Naive B cell (primary cell): Measurements from ENCODE around the gene DEUP1. TPM values are rescaled to one million over a fixed set of nuclear protein-coding genes. Genes with fewer than 3 reads are reported as not detected.
"Not testable (repeated sequence)": the region's sequence is repeated elsewhere in the genome, so short reads cannot be mapped to it uniquely, and the experiment has no call there.

Source experiments
- ATAC-seq, 2 donors: fragments of 150-1000 bp; cut with Tn5 transposase; 2 replicates each; pipeline ENCODE4 v1.10.0; 2021; ENCODE audit warnings: low read depth in 2 of 2, mild to moderate bottlenecking in 2 of 2, moderate library complexity in 2 of 2
- DNase-seq: peaks from one replicate; pipeline ENCODE4 v3.0.0; 2022
- H3K27ac Mint-ChIP-seq, 6 donors: one replicate each; pipeline ENCODE4 v1.8.0; 2020 to 2022; ENCODE audit warnings: mild to moderate bottlenecking in 6 of 6, mixed read lengths in 6 of 6, moderate library complexity in 5 of 6, inconsistent platforms in 2 of 6
- H3K27me3 Mint-ChIP-seq, 3 donors: one replicate each; pipeline ENCODE4 v1.8.0; 2021 to 2022; ENCODE audit warnings: mixed read lengths in 3 of 3, mild to moderate bottlenecking in 1 of 3
- H3K36me3 Mint-ChIP-seq, 2 donors: one replicate each; pipeline ENCODE4 v1.8.0; 2020 to 2022; ENCODE audit warnings: mixed read lengths in 2 of 2, inconsistent platforms in 1 of 2, mild to moderate bottlenecking in 1 of 2
- H3K4me1 Mint-ChIP-seq, 3 donors: one replicate each; pipeline ENCODE4 v1.8.0; 2020 to 2022; ENCODE audit warnings: mixed read lengths in 3 of 3, inconsistent platforms in 1 of 3, mild to moderate bottlenecking in 1 of 3, moderate library complexity in 1 of 3
- H3K4me3 Mint-ChIP-seq, 8 donors: one replicate each; pipeline ENCODE4 v1.8.0; 2020 to 2022; ENCODE audit warnings: mild to moderate bottlenecking in 8 of 8, mixed read lengths in 8 of 8, moderate library complexity in 8 of 8, inconsistent platforms in 2 of 8
- H3K9me3 Mint-ChIP-seq, 7 donors: one replicate each; pipeline ENCODE4 v1.8.0; 2020 to 2022; ENCODE audit warnings: mixed read lengths in 7 of 7, mild to moderate bottlenecking in 5 of 7, inconsistent platforms in 2 of 7, moderate library complexity in 1 of 7
- polyA plus RNA-seq, 6 donors: library from polyadenylated mRNA; unstranded; fragments of 300-500 nt; fragmentation: Illumina TruSeq; gene quantifications; one replicate each; pipeline ENCODE4 v1.2.3, GENCODE V29; 2021; ENCODE audit warnings: low read depth in 6 of 6

The DEUP1 gene
- polyA plus RNA-seq, result not detected

- H3K36me3 Mint-ChIP-seq, result no peaks in the 10 kb centered on the region
- no peak for DNase-seq
- peaks cover 0 to 22% (median 4%) of the 10 kb centered on the region in 7 donors for H3K9me3 Mint-ChIP-seq
- H3K27ac Mint-ChIP-seq, result peak within 1 kb of the TSS in 1 of 6 donors; percentile 76
- peak within 1 kb of the TSS in 2 of 8 donors; percentile 7 to 42 for H3K4me3 Mint-ChIP-seq
- peaks cover 41 to 47% (median 41%) of the 10 kb centered on the region in 3 donors for H3K27me3 Mint-ChIP-seq
- ATAC-seq, result no peak
- peaks cover 0 to 8% (median 6%) of the 10 kb centered on the region in 3 donors for H3K4me1 Mint-ChIP-seq
Measured at GRCh38 chr11:93330446-93330984, at the start of gene DEUP1. TSS of gene DEUP1 (plus strand) at chr11:93330742. CDS start at chr11:93332260, 1,518 bp downstream.

- Mint-ChIP-seq H3K27me3 (peaks cover 0 to 13% (median 6%) of the 10 kb centered on the region in 3 donors), H3K36me3 (no peaks in the 10 kb centered on the region), H3K4me1 (no peaks in the 10 kb centered on the region), H3K4me3 (no peak overlapping the region), H3K27ac (no peak overlapping the region), H3K9me3 (peaks cover 0 to 3% (median 0%) of the 10 kb centered on the region in 7 donors)
- DNase-seq (no peak), ATAC-seq (no peak)
Measured at GRCh38 chr11:93285430-93285829, 45.1 kb upstream of the DEUP1 start.

- Mint-ChIP-seq H3K4me3 (no peak overlapping the region), H3K27me3 (peaks cover 10 to 23% (median 12%) of the 10 kb centered on the region in 3 donors), H3K36me3 (no peaks in the 10 kb centered on the region), H3K4me1 (no peaks in the 10 kb centered on the region), H3K27ac (no peak overlapping the region), H3K9me3 (peaks cover 0 to 3% (median 0%) of the 10 kb centered on the region in 7 donors)
- DNase-seq (no peak), ATAC-seq (no peak)
Measured at GRCh38 chr11:93287434-93287833, 43.1 kb upstream of the DEUP1 start.

- no peak overlapping the region for H3K27ac Mint-ChIP-seq
- DNase-seq, result no peak
- no peaks in the 10 kb centered on the region for H3K36me3 Mint-ChIP-seq
- peak overlapping the region in 1 of 8 donors; percentile 1 for H3K4me3 Mint-ChIP-seq
- no peaks in the 10 kb centered on the region for H3K4me1 Mint-ChIP-seq
- no peak for ATAC-seq
- peaks cover 10 to 23% (median 12%) of the 10 kb centered on the region in 3 donors for H3K27me3 Mint-ChIP-seq
- H3K9me3 Mint-ChIP-seq, result peaks cover 0 to 3% (median 0%) of the 10 kb centered on the region in 7 donors
Measured at GRCh38 chr11:93288079-93288478, 42.5 kb upstream of the DEUP1 start.

- ATAC-seq, result no peak
- Mint-ChIP-seq H3K9me3 (peaks cover 0 to 3% (median 0%) of the 10 kb centered on the region in 7 donors), H3K27ac (no peak overlapping the region)
Measured at GRCh38 chr11:93288767-93289166, 41.8 kb upstream of the DEUP1 start.

GRCh38 chr11:93289782-93290463, 40.6 kb upstream of the DEUP1 start:
- H3K36me3 Mint-ChIP-seq, result no peaks in the 10 kb centered on the region
- H3K4me3 Mint-ChIP-seq, result no peak overlapping the region
- DNase-seq (no peak), ATAC-seq (no peak)
- peaks cover 0 to 3% (median 0%) of the 10 kb centered on the region in 7 donors for H3K9me3 Mint-ChIP-seq
- no peak overlapping the region for H3K27ac Mint-ChIP-seq
- H3K27me3 Mint-ChIP-seq, result peaks cover 10 to 23% (median 12%) of the 10 kb centered on the region in 3 donors
- H3K4me1 Mint-ChIP-seq, result no peaks in the 10 kb centered on the region

More at GRCh38 chr11:93288767-93289166, 41.8 kb upstream of the DEUP1 start:
- peaks cover 10 to 23% (median 12%) of the 10 kb centered on the region in 3 donors for H3K27me3 Mint-ChIP-seq
- no peak overlapping the region for H3K4me3 Mint-ChIP-seq
- no peak for DNase-seq
- H3K4me1 Mint-ChIP-seq, result no peaks in the 10 kb centered on the region
- H3K36me3 Mint-ChIP-seq, result no peaks in the 10 kb centered on the region

GRCh38 chr11:93291110-93291509, 39.4 kb upstream of the DEUP1 start:
- no peak overlapping the region for H3K27ac Mint-ChIP-seq
- H3K4me1 Mint-ChIP-seq, result no peaks in the 10 kb centered on the region
- H3K9me3 Mint-ChIP-seq, result peaks cover 0 to 3% (median 0%) of the 10 kb centered on the region in 7 donors
- no peak for DNase-seq
- peaks cover 10 to 23% (median 12%) of the 10 kb centered on the region in 3 donors for H3K27me3 Mint-ChIP-seq
- H3K4me3 Mint-ChIP-seq, result no peak overlapping the region
- ATAC-seq, result no peak
- no peaks in the 10 kb centered on the region for H3K36me3 Mint-ChIP-seq

- Mint-ChIP-seq H3K9me3 (peaks cover 0 to 2% (median 0%) of the 10 kb centered on the region in 7 donors), H3K27me3 (peaks cover 13 to 23% (median 13%) of the 10 kb centered on the region in 3 donors), H3K27ac (no peak overlapping the region), H3K36me3 (no peaks in the 10 kb centered on the region), H3K4me3 (no peak overlapping the region), H3K4me1 (no peaks in the 10 kb centered on the region)
- no peak for DNase-seq
- no peak for ATAC-seq
Measured at GRCh38 chr11:93291898-93292297, 38.6 kb upstream of the DEUP1 start.

GRCh38 chr11:93295921-93296575, 34.5 kb upstream of the DEUP1 start:
- no peak overlapping the region for H3K27ac Mint-ChIP-seq
- peaks cover 0 to 1% (median 0%) of the 10 kb centered on the region in 7 donors for H3K9me3 Mint-ChIP-seq
- H3K4me3 Mint-ChIP-seq, result no peak overlapping the region
- DNase-seq, result no peak
- H3K4me1 Mint-ChIP-seq, result no peaks in the 10 kb centered on the region
- H3K27me3 Mint-ChIP-seq, result peaks cover 14 to 23% (median 20%) of the 10 kb centered on the region in 3 donors
- ATAC-seq, result no peak
- H3K36me3 Mint-ChIP-seq, result no peaks in the 10 kb centered on the region

- no peaks in the 10 kb centered on the region for H3K4me1 Mint-ChIP-seq
- H3K9me3 Mint-ChIP-seq, result peaks cover 3 to 24% (median 11%) of the 10 kb centered on the region in 7 donors
- no peak overlapping the region for H3K4me3 Mint-ChIP-seq
- H3K27ac Mint-ChIP-seq, result no peak overlapping the region
- ATAC-seq (no peak), DNase-seq (no peak)
- peaks cover 0 to 16% (median 6%) of the 10 kb centered on the region in 3 donors for H3K27me3 Mint-ChIP-seq
- H3K36me3 Mint-ChIP-seq, result no peaks in the 10 kb centered on the region
Measured at GRCh38 chr11:93303689-93304088, 26.9 kb upstream of the DEUP1 start.

GRCh38 chr11:93314399-93314798, 16.1 kb upstream of the DEUP1 start:
- Mint-ChIP-seq H3K36me3 (peaks cover 2 to 16% of the 10 kb centered on the region in 2 donors), H3K9me3 (peaks cover 19 to 66% (median 33%) of the 10 kb centered on the region in 7 donors)
- not testable (repeated sequence) for H3K27me3 Mint-ChIP-seq, H3K4me3 Mint-ChIP-seq, ATAC-seq, DNase-seq, H3K27ac Mint-ChIP-seq, H3K4me1 Mint-ChIP-seq

GRCh38 chr11:93319224-93319839, 11.2 kb upstream of the DEUP1 start:
- no peaks in the 10 kb centered on the region for H3K27me3 Mint-ChIP-seq
- DNase-seq, result no peak
- peaks cover 7 to 37% (median 13%) of the 10 kb centered on the region in 7 donors for H3K9me3 Mint-ChIP-seq
- H3K4me3 Mint-ChIP-seq, result no peak overlapping the region
- no peaks in the 10 kb centered on the region for H3K4me1 Mint-ChIP-seq
- H3K27ac Mint-ChIP-seq, result no peak overlapping the region
- peaks cover 3 to 7% of the 10 kb centered on the region in 2 donors for H3K36me3 Mint-ChIP-seq
- no peak for ATAC-seq

GRCh38 chr11:93320230-93320629, 10.3 kb upstream of the DEUP1 start:
- DNase-seq, result no peak
- ATAC-seq, result no peak
- peaks cover 2 to 3% of the 10 kb centered on the region in 2 donors for H3K36me3 Mint-ChIP-seq
- no peak overlapping the region for H3K4me3 Mint-ChIP-seq
- no peaks in the 10 kb centered on the region for H3K4me1 Mint-ChIP-seq
- no peak overlapping the region for H3K27ac Mint-ChIP-seq
- H3K27me3 Mint-ChIP-seq, result no peaks in the 10 kb centered on the region
- H3K9me3 Mint-ChIP-seq, result peaks cover 3 to 28% (median 6%) of the 10 kb centered on the region in 7 donors
